GM23338 (cell line): ENCODE results near the gene MYH10. TPM values are rescaled to one million over a fixed set of nuclear protein-coding genes. Genes with fewer than 3 reads are reported as not detected.

Experiments
- ATAC-seq: fragments of 200-7000 bp; cut with Tn5 transposase; 3 replicates; pipeline ENCODE4 v1.9.1; 2020
- DNase-seq: peaks from one replicate; pipeline ENCODE4 v3.0.0-alpha.2; 2015; ENCODE audit warnings: low spot score
- H2AFZ ChIP-seq: fragments of 200-600 bp; sonication (generic); 2 replicates; pipeline ENCODE4 v1.8.0; 2016; ENCODE audit warnings: antibody characterized with exemption, mild to moderate bottlenecking, moderate library complexity
- H3F3A ChIP-seq: fragments of 200-600 bp; sonication (generic); replicated peaks from 2 replicates; pipeline ENCODE4 v1.8.0; 2017; ENCODE audit warnings: antibody characterized with exemption, mixed run types, low read depth
- H3K27ac ChIP-seq: fragments of 200-600 bp; sonication (generic); 2 replicates; pipeline ENCODE4 v1.6.1; 2016; ENCODE audit warnings: low read depth
- H3K27me3 ChIP-seq: fragments of 200-600 bp; sonication (generic); 2 replicates; pipeline ENCODE4 v1.8.0; 2016; ENCODE audit warnings: mild to moderate bottlenecking, mixed run types, moderate library complexity; ENCODE audit not compliant: insufficient read depth
- H3K36me3 ChIP-seq: fragments of 200-600 bp; sonication (generic); 2 replicates; pipeline ENCODE4 v1.8.0; 2016; ENCODE audit warnings: mild to moderate bottlenecking; ENCODE audit not compliant: insufficient read depth
- H3K4me1 ChIP-seq: fragments of 200-600 bp; sonication (generic); 2 replicates; pipeline ENCODE4 v1.8.0; 2016; ENCODE audit warnings: mild to moderate bottlenecking, moderate library complexity; ENCODE audit not compliant: insufficient read depth
- H3K4me2 ChIP-seq: fragments of 200-600 bp; sonication (generic); 2 replicates; pipeline ENCODE4 v1.7.1; 2017; ENCODE audit warnings: mixed run types
- H3K4me3 ChIP-seq: fragments of 200-600 bp; sonication (generic); 2 replicates; pipeline ENCODE4 v1.6.1; 2016; ENCODE audit warnings: mixed run types
- H3K79me2 ChIP-seq: fragments of 200-600 bp; sonication (generic); replicated peaks from 2 replicates; pipeline ENCODE4 v1.8.0; 2017; ENCODE audit warnings: mild to moderate bottlenecking; ENCODE audit not compliant: insufficient read depth
- H3K9me2 ChIP-seq: fragments of 200-600 bp; sonication (generic); 2 replicates; pipeline ENCODE4 v1.8.0; 2017; ENCODE audit not compliant: insufficient read depth
- H4K20me1 ChIP-seq: fragments of 200-600 bp; sonication (generic); replicated peaks from 2 replicates; pipeline ENCODE4 v1.8.0; 2017; ENCODE audit warnings: mild to moderate bottlenecking; ENCODE audit not compliant: insufficient read depth
- H3K27ac Mint-ChIP-seq: 2 replicates; pipeline ENCODE4 v1.8.0; 2020; ENCODE audit warnings: inconsistent platforms, mild to moderate bottlenecking, moderate library complexity, mixed read lengths
- H3K27me3 Mint-ChIP-seq: 3 replicates; pipeline ENCODE4 v1.8.0; 2022; ENCODE audit warnings: low read depth, mild to moderate bottlenecking, moderate library complexity, mixed read lengths, inconsistent platforms; ENCODE audit not compliant: insufficient read depth, poor library complexity
- H3K36me3 Mint-ChIP-seq: 3 replicates; pipeline ENCODE4 v1.8.0; 2021; ENCODE audit warnings: low read depth, mild to moderate bottlenecking, inconsistent platforms, moderate library complexity, mixed read lengths
- H3K4me1 Mint-ChIP-seq: 3 replicates; pipeline ENCODE4 v1.8.0; 2020; ENCODE audit warnings: mild to moderate bottlenecking, inconsistent platforms, mixed read lengths
- H3K4me3 Mint-ChIP-seq: 3 replicates; pipeline ENCODE4 v1.8.0; 2021; ENCODE audit warnings: moderate library complexity, mild to moderate bottlenecking, inconsistent platforms, mixed read lengths
- H3K9me3 Mint-ChIP-seq: 3 replicates; pipeline ENCODE4 v1.8.0; 2020; ENCODE audit warnings: moderate library complexity, mild to moderate bottlenecking, inconsistent platforms, mixed read lengths
- EZH2 ChIP-seq: fragments of 200-600 bp; sonication (generic); IDR thresholded peaks from one replicate; pipeline ENCODE4 v1.8.0; 2017; ENCODE audit warnings: antibody characterized with exemption, mild to moderate bottlenecking, low read depth; ENCODE audit not compliant: unreplicated experiment
- EZH2phosphoT487 ChIP-seq: fragments of 200-600 bp; sonication (generic); IDR thresholded peaks from one replicate; pipeline ENCODE4 v1.8.1; 2018; ENCODE audit warnings: antibody characterized with exemption; ENCODE audit not compliant: unreplicated experiment
- REST ChIP-seq: IDR thresholded peaks from one replicate; pipeline ENCODE4 v1.6.1; 2018; ENCODE audit warnings: antibody characterized with exemption; ENCODE audit not compliant: unreplicated experiment
- ZNF114 ChIP-seq: fragments of 250-450 bp; sonication (Bioruptor Pico); IDR thresholded peaks from 2 replicates; pipeline ENCODE4 v1.5.0; 2020; ENCODE audit warnings: mild to moderate bottlenecking, moderate library complexity
- ZNF331 ChIP-seq: fragments of 250-450 bp; sonication (Bioruptor Pico); IDR thresholded peaks from 2 replicates; pipeline ENCODE4 v1.5.0; 2020; ENCODE audit warnings: low read depth, mild to moderate bottlenecking, moderate library complexity
- ZNF462 ChIP-seq: fragments of 250-450 bp; sonication (Bioruptor Pico); IDR thresholded peaks from 2 replicates; pipeline ENCODE4 v1.5.0; 2020; ENCODE audit warnings: mild to moderate bottlenecking, moderate library complexity
- polyA plus RNA-seq: library from polyadenylated mRNA; unstranded; fragments of >200 nt; fragmentation: Nextera tagmentation; extraction: Ambion mirVana; gene quantifications from 2 replicates; pipeline ENCODE4 v1.2.1, GENCODE V29; 2016
- total RNA-seq: library from RNA; depleted of rRNA; stranded (reverse); fragments of >200 nt; shearing (Covaris generic); gene quantifications from 2 replicates; pipeline ENCODE4 v1.2.3, GENCODE V29; 2014
- TF ChIP-seq, protein P1 (sequence below), 2 experiments: fragments of 200-600 bp in 1 of 2; sonication (generic) in 1 of 2; conservative IDR thresholded peaks; 2 replicates each; pipeline versions ENCODE4 v1.5.1 to v1.6.1; 2016 to 2017; ENCODE audit warnings: antibody characterized with exemption in 2 of 2, low read depth in 2 of 2, mild to moderate bottlenecking in 2 of 2, moderate library complexity in 1 of 2

The MYH10 gene
- total and polyA plus RNA-seq, 2 experiments from 2014 or later, result 89.5 to 230 TPM

DNA sequence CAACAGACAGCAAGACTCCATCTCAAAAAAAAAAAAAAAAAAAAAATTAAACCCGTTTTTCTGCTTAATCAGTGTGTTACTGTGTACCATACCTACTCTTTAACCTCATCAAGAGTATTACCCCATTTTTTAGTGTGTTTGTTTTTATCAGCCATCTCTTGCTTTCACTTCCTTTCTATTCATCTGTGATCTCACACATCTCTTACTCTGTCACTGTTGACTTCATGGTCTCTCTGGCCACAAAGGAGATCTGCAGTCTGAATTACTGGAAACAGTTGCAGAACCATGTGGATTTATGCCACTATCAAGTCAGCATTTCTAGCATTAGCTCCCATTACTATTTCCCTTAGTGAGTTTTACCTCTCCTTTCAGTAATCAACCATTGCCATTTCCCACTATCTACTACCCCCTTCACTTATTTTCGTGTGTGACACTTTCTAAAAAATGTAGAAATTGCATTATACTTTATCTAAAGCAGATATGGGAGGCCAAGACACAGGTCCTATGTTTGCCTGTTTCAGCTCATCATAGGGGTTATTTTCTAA is 174.8 kb downstream of the MYH10 start:
- peaks cover 26% of the 10 kb centered on the region for H3K36me3 ChIP-seq
- H3K4me3 Mint-ChIP-seq, result no peak overlapping the region
- H4K20me1 ChIP-seq, result peaks cover 5% of the 10 kb centered on the region
- no peaks in the 10 kb centered on the region for H3F3A ChIP-seq
- TF ChIP-seq ZNF331, result no peak
- no peak for TF ChIP-seq REST
- no peak for TF ChIP-seq ZNF462
- TF ChIP-seq EZH2, result no peak
- no peak for TF ChIP-seq EZH2phosphoT487
- TF ChIP-seq, protein P1, sequence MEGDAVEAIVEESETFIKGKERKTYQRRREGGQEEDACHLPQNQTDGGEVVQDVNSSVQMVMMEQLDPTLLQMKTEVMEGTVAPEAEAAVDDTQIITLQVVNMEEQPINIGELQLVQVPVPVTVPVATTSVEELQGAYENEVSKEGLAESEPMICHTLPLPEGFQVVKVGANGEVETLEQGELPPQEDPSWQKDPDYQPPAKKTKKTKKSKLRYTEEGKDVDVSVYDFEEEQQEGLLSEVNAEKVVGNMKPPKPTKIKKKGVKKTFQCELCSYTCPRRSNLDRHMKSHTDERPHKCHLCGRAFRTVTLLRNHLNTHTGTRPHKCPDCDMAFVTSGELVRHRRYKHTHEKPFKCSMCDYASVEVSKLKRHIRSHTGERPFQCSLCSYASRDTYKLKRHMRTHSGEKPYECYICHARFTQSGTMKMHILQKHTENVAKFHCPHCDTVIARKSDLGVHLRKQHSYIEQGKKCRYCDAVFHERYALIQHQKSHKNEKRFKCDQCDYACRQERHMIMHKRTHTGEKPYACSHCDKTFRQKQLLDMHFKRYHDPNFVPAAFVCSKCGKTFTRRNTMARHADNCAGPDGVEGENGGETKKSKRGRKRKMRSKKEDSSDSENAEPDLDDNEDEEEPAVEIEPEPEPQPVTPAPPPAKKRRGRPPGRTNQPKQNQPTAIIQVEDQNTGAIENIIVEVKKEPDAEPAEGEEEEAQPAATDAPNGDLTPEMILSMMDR (conservative IDR thresholded peaks at IDR 0.05; ENCODE audit: low read depth in 2 of 2), result no peak
- TF ChIP-seq ZNF114, result no peak
- H3K9me3 Mint-ChIP-seq, result no peaks in the 10 kb centered on the region
- H3K27ac Mint-ChIP-seq, result no peak overlapping the region
- no peak overlapping the region for H3K4me2 ChIP-seq
- H3K79me2 ChIP-seq, result peaks cover 5% of the 10 kb centered on the region; the same call in 1 of the 2 replicates
- no peaks in the 10 kb centered on the region for H3K9me2 ChIP-seq
- H3K27me3 Mint-ChIP-seq, result no peaks in the 10 kb centered on the region
- H3K4me1 Mint-ChIP-seq, result no peaks in the 10 kb centered on the region
- H3K36me3 Mint-ChIP-seq, result peaks cover 34% of the 10 kb centered on the region
- H3K4me1 ChIP-seq, result no peaks in the 10 kb centered on the region
- no peak overlapping the region for H2AFZ ChIP-seq
- no peak for DNase-seq
- no peak for ATAC-seq
- H3K27me3 ChIP-seq, result no peaks in the 10 kb centered on the region
- no peak overlapping the region for H3K4me3 ChIP-seq
- H3K27ac ChIP-seq, result no peak overlapping the region
